Sigmoid colon (tissue), 3 donors: ENCODE data around the gene PCCB.
A peak's percentile ranks its signal among the peaks of the same experiment; 100 is the strongest.

Experiments
- CTCF ChIP-seq, 4 experiments: fragments of 450-650 bp in 3 of 4; fragments of 200-600 bp in 1 of 4; IDR thresholded peaks; one replicate each; pipeline ENCODE4 v1.5.1; 2016 to 2019; ENCODE audit warnings: antibody characterized with exemption in 4 of 4, mild to moderate bottlenecking in 3 of 4, moderate library complexity in 2 of 4
- POLR2A ChIP-seq, 2 donors: fragments of 450-650 bp; IDR thresholded peaks; one replicate each; pipeline ENCODE4 v1.6.1; 2016; ENCODE audit warnings: antibody characterized with exemption in 2 of 2, mild to moderate bottlenecking in 2 of 2, moderate library complexity in 2 of 2

GRCh38 chr3:136250059-136250902 is at the start of gene PCCB:
- TF ChIP-seq CTCF (IDR thresholded peaks at IDR 0.05) = peak; percentile 80 to 97 (median 96)
- TF ChIP-seq POLR2A (IDR thresholded peaks at IDR 0.05) = peak; percentile 15 to 23
